Fibroblast of lung (primary cell): ENCODE data around the gene CFAP70. TPM values are rescaled to one million over a fixed set of nuclear protein-coding genes. Genes with fewer than 3 reads are reported as not detected.

ENCODE experiments used
- DNase-seq, 2 donors: peaks; one replicate each; pipeline versions ENCODE4 v3.0.0 to v3.0.0-alpha.2; 2010; ENCODE audit warnings: low read depth in 2 of 2
- H2AFZ ChIP-seq: 2 replicates; pipeline ENCODE4 v1.5.1; 2012; ENCODE audit warnings: low read length, control low read depth, inconsistent platforms
- H3K27ac ChIP-seq: 2 replicates; pipeline ENCODE4 v1.5.1; 2011; ENCODE audit warnings: low read length, control low read depth; ENCODE audit not compliant: insufficient read depth
- H3K27me3 ChIP-seq: 2 replicates; pipeline ENCODE4 v1.5.1; 2011; ENCODE audit warnings: mild to moderate bottlenecking, low read length; ENCODE audit not compliant: control insufficient read depth, insufficient read depth
- H3K36me3 ChIP-seq: 2 replicates; pipeline ENCODE4 v1.5.1; 2011; ENCODE audit warnings: low read length; ENCODE audit not compliant: control insufficient read depth, insufficient read depth
- H3K4me1 ChIP-seq: 2 replicates; pipeline ENCODE4 v1.5.1; 2011; ENCODE audit warnings: low read length; ENCODE audit not compliant: control insufficient read depth, insufficient read depth; ENCODE audit errors: extremely low read depth
- H3K4me2 ChIP-seq: 2 replicates; pipeline ENCODE4 v1.5.1; 2011; ENCODE audit warnings: low read length, control low read depth; ENCODE audit not compliant: insufficient read depth; ENCODE audit errors: extremely low read depth
- H3K4me3 ChIP-seq, 4 experiments: fragments of 200-600 bp in 1 of 4; sonication (generic) in 1 of 4; replicated peaks in 1 of 4; 2 replicates each; pipeline ENCODE4 v1.5.1; 2011 to 2016; ENCODE audit warnings: low read length in 4 of 4, low read depth in 3 of 4, mild to moderate bottlenecking in 3 of 4, control low read depth in 2 of 4, inconsistent platforms in 1 of 4, mixed read lengths in 1 of 4; ENCODE audit not compliant: insufficient read depth in 1 of 4; ENCODE audit errors: control extremely low read depth in 1 of 4
- H3K79me2 ChIP-seq: 2 replicates; pipeline ENCODE4 v1.5.1; 2012; ENCODE audit warnings: mild to moderate bottlenecking, low read length, inconsistent platforms; ENCODE audit not compliant: control insufficient read depth, insufficient read depth
- H3K9ac ChIP-seq: 2 replicates; pipeline ENCODE4 v1.5.1; 2011; ENCODE audit warnings: mild to moderate bottlenecking, low read length, control low read depth; ENCODE audit not compliant: insufficient read depth
- H3K9me3 ChIP-seq: 2 replicates; pipeline ENCODE4 v1.5.1; 2012; ENCODE audit warnings: low read depth, low read length; ENCODE audit not compliant: control insufficient read depth, insufficient read depth
- H4K20me1 ChIP-seq: 2 replicates; pipeline ENCODE4 v1.5.1; 2011; ENCODE audit warnings: low read length; ENCODE audit not compliant: control insufficient read depth, insufficient read depth; ENCODE audit errors: extremely low read depth
- CTCF ChIP-seq, 2 donors: IDR thresholded peaks in 1 of 2; conservative IDR thresholded peaks in 1 of 2; 1 replicate in 1 of 2; 2 replicates in 1 of 2; pipeline ENCODE4 v1.5.1; 2011 to 2012; ENCODE audit warnings: low read length in 2 of 2, control low read depth in 1 of 2, inconsistent platforms in 1 of 2, low read depth in 1 of 2, mild to moderate bottlenecking in 1 of 2
- EZH2 ChIP-seq: IDR thresholded peaks from 2 replicates; pipeline ENCODE4 v1.5.1; 2012; ENCODE audit warnings: low read length, control low read depth, mild to moderate bottlenecking; ENCODE audit errors: missing control alignments
- polyA plus RNA-seq, 2 donors: library from polyadenylated mRNA; depleted of rRNA in 1 of 2; stranded (reverse) in 1 of 2; unstranded in 1 of 2; fragments of >200 nt; gene quantifications; 2 replicates each; pipeline ENCODE4 v1.2.1, GENCODE V29; 2011 to 2012; ENCODE audit warnings: missing spikeins in 1 of 2
- total RNA-seq: library from RNA; depleted of rRNA; stranded (reverse); fragments of >200 nt; gene quantifications from 2 replicates; pipeline ENCODE4 v1.2.1, GENCODE V29; 2014

Gene CFAP70
- total and polyA plus RNA-seq, 2 donors (not counting 1 experiment from before 2014, with no cell fraction given): 0.19 to 1.3 TPM

GRCh38 chr10:73210395-73211105, 148.1 kb downstream of the CFAP70 start:
- no peak overlapping the region for H3K27ac ChIP-seq
- no peak overlapping the region for H3K4me3 ChIP-seq
- H3K9ac ChIP-seq: no peak overlapping the region
- no peak overlapping the region for H3K4me2 ChIP-seq
- H3K36me3 ChIP-seq: no peaks in the 10 kb centered on the region
- no peak for DNase-seq
- H4K20me1 ChIP-seq: no peaks in the 10 kb centered on the region
- H3K9me3 ChIP-seq: no peaks in the 10 kb centered on the region
- no peak overlapping the region for H2AFZ ChIP-seq
- H3K27me3 ChIP-seq: no peaks in the 10 kb centered on the region
- TF ChIP-seq EZH2: no peak
- TF ChIP-seq CTCF (conservative IDR thresholded peaks at IDR 0.05 in 1 of 2, IDR thresholded peaks at IDR 0.05 in 1 of 2; ENCODE audit: low read depth in 1 of 2, low read length in 2 of 2): no peak
- H3K79me2 ChIP-seq: no peaks in the 10 kb centered on the region
- no peaks in the 10 kb centered on the region for H3K4me1 ChIP-seq

- H3K9me3 ChIP-seq: no peaks in the 10 kb centered on the region
- H3K36me3 ChIP-seq: no peaks in the 10 kb centered on the region
- no peak overlapping the region for H3K4me3 ChIP-seq
- no peak overlapping the region for H3K4me2 ChIP-seq
- H3K9ac ChIP-seq: no peak overlapping the region
- no peak overlapping the region for H3K27ac ChIP-seq
- no peaks in the 10 kb centered on the region for H3K27me3 ChIP-seq
- no peaks in the 10 kb centered on the region for H4K20me1 ChIP-seq
- no peaks in the 10 kb centered on the region for H3K79me2 ChIP-seq
- no peaks in the 10 kb centered on the region for H3K4me1 ChIP-seq
- DNase-seq: peak; percentile 4 to 21
- no peak overlapping the region for H2AFZ ChIP-seq
- TF ChIP-seq EZH2 (no peak), CTCF (conservative IDR thresholded peaks at IDR 0.05 in 1 of 2, IDR thresholded peaks at IDR 0.05 in 1 of 2; ENCODE audit: low read depth in 1 of 2, low read length in 2 of 2) (no peak)
Measured at GRCh38 chr10:73209705-73210104, 149.0 kb downstream of the CFAP70 start.

GRCh38 chr10:73207883-73208282, 150.8 kb downstream of the CFAP70 start:
- Histone ChIP-seq H3K9me3 (no peaks in the 10 kb centered on the region), H3K4me1 (no peaks in the 10 kb centered on the region), H3K79me2 (no peaks in the 10 kb centered on the region), H3K4me2 (no peak overlapping the region), H3K27me3 (no peaks in the 10 kb centered on the region), H3K36me3 (no peaks in the 10 kb centered on the region), H3K27ac (no peak overlapping the region), H4K20me1 (no peaks in the 10 kb centered on the region), H3K4me3 (no peak overlapping the region), H2AFZ (no peak overlapping the region), H3K9ac (no peak overlapping the region)
- DNase-seq: no peak
- TF ChIP-seq EZH2 (no peak), CTCF (conservative IDR thresholded peaks at IDR 0.05 in 1 of 2, IDR thresholded peaks at IDR 0.05 in 1 of 2; ENCODE audit: low read depth in 1 of 2, low read length in 2 of 2) (no peak)
